Measurements from ENCODE around the gene CYTH1.
"Not testable (repeated sequence)": the region's sequence is repeated elsewhere in the genome, so short reads cannot be mapped to it uniquely, and the experiment has no call there.

CYTH1 gene

DNA sequence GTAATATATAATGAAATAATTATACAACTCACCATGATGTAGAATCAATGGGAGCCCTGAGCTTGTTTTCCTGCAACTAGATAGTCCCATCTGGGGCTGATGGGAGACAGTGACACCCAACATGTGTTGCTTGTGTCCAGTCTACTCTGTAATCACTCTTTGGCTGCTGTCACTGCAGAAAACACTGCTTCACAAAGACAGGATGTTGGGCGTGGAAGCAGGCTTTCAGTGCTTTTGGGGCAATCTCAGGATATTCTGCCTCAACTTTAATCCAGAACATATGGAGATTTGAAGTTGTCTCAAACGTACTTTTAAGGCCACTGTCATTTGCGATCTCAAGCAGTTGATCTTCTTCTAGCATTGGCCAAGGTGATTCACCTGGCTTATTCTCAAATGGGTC lies 94.9 kb downstream of the CYTH1 start:
- DNase-seq = no peak

GRCh38 chr17:78684026-78684425 lies 98.0 kb downstream of the CYTH1 start:
- DNase-seq = no peak

DNA sequence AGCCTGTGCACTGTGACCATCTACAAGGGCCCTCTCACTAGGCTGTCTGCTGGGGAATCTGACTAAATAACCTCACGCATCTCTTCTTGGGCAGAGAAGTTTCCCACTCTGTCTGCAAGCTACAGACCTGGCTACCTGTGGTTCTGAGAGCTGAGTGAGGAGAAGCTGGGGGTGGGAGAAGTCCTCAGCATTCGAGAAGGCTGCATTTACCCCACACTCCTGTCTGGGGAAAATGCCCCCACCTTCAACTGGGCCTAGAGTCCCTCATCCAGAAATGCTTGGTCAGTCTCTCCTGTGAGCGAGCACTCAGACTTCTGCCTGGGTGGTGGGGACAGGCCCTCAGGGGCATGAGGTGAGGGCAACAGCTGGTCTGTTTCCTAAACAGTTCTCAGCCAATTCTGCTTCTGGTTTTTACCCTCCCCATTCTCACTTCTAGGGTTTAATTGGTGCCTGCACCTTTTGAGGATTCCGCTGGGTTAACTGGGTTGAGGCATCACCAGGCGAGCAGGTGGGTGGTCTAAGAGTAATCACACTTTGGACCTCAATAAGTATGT lies 98.6 kb downstream of the CYTH1 start:
- no peak for DNase-seq

- DNase-seq = no peak
These were observed 99.7 kb downstream of the CYTH1 start for GRCh38 chr17:78682363-78682762.

GRCh38 chr17:78680436-78680835 lies 101.6 kb downstream of the CYTH1 start:
- no peak for DNase-seq

GRCh38 chr17:78679495-78680395 lies 102.3 kb downstream of the CYTH1 start:
- DNase-seq = no peak

DNA sequence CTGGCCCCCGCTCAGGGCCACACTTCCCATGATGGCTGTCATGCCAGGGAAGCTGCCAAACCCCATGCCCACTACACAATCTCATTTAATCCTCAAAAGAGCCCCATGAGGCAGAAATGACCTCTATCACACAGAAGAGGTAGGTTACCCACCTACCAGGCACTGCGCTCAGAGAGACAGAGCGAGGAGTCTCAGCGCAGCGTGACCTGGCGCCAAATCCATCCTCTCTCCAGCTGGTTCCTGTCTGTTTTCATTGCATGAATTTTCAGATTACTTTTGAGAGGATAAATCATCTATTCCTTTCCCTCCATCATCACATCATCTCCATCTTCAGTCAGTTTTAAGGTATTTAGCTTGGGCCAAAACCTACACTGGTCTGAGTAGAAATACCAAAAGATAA lies 103.4 kb downstream of the CYTH1 start:
- no peak for DNase-seq

DNA sequence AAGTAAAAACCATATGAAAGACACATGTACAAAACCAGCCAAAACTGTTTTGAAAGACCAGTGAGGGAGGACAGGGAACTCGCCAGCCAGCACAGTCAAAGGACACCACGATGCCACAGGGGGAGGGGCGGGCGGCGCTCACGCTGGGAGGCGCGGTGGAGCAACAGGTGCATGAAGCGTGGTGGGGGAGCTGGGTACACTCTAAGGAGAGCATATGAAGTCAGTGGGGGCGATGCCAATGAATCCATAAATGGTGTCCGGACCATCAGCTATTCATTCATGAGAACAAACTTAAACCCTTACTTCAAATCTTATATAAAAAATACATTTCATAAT lies 103.9 kb downstream of the CYTH1 start:
- DNase-seq = no peak

GRCh38 chr17:78677303-78678221 lies 104.5 kb downstream of the CYTH1 start:
- no peak for DNase-seq

GRCh38 chr17:78676412-78677302 lies 105.4 kb downstream of the CYTH1 start:
- DNase-seq = no peak

DNA sequence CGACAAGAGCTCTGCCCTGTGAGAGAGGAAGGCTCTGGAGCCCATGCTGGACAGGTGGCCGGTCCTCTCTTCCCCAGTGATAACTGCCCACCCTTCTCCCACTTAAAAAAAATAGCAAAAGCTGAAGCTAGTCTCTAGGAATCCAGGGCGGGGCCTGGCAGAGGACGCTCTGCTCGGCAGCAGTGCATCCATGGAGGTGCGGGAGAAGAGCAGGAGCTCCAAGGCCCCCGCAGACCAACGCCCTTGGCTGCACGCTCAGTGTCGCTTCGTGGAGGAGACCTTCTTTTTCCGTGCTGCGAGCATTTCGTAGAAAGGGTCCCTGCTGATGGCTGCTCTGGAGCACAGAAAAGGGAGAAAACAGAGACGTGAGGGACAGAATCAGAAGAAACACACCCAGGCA lies 106.2 kb downstream of the CYTH1 start:
- DNase-seq = no peak

GRCh38 chr17:78675316-78675616 lies 106.8 kb downstream of the CYTH1 start:
- DNase-seq = no peak

DNA sequence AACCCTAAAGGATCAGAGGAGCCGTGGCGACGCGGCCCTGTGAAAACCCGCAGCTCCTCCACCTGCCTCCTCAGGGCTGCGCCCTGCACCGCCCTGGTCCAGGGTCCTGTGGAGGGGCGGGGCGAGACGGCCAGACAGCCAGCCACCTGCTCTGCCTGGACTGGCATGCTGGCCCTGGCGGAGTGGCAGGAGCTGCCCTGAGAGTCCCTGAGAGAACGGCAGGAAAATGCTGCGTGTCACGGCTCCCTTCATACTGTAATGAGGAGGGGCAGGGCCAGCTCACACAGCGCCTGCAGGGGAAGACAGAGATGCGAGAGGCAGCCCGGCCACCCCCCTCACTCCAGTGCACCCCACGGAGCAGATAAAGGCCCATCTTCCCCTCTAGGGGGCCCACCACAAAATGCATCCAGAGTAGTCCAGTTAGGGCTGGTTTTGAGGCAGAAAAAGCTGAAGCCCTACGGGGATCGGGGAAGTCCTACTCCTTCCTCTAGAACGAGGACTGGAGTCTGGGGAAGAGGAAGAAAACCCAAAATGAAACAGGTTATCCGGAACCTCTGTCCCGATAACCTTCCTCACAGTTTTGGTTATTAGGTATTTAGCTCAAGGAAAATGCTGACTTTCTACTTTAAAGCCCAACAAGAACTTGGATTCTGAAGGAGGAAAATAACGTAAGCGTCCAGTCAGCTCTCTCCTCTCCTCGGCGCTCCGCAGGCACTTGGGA lies 107.3 kb downstream of the CYTH1 start:
- DNase-seq = no peak

GRCh38 chr17:78674156-78674555 lies 107.9 kb downstream of the CYTH1 start:
- no peak for DNase-seq

GRCh38 chr17:78673395-78673794 lies 108.7 kb downstream of the CYTH1 start:
- DNase-seq = no peak

DNA sequence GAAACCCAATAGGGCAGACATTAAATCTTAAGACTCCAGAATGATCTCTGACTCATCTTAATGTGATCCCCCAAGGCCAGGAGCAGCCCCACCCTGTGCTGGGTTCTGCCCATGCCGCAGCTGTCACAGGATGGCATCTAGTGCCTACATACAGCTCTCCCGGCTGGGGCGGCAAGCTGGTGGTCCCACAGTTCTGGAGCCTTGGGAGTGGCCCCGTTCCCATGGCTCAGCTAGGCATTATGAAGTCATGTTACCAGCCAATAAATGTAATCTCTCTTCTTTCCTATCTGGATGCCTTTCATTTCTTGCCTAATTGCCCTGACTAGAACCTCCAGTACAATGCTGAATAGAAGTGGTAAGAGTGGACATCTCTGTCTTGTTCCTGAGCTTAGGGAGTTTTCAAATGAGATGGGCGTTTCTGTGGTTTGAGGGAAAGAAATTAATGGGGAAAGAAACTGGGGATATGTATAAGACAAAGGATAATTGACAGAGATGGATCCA lies 109.2 kb downstream of the CYTH1 start:
- DNase-seq = no peak

- no peak for DNase-seq
These were observed 110.1 kb downstream of the CYTH1 start for GRCh38 chr17:78672005-78672404.

DNA sequence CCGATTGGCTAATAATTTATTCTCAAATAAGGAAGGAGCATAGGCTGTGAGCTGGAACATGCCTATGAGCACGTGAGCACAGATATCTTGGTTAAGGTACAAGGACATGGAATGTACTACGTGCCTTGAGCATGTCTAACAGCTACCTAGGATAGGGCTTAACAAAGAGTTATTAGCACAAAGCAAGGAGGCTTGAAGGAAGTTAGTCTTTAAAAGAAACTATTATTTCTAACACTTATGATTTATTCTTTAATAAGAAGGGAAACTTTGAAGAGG lies 110.4 kb downstream of the CYTH1 start:
- not testable (repeated sequence) for DNase-seq

GRCh38 chr17:78670850-78671725 lies 111.0 kb downstream of the CYTH1 start:
- DNase-seq = no peak

GRCh38 chr17:78669975-78670518 lies 112.0 kb downstream of the CYTH1 start:
- no peak for DNase-seq
